ENCODE data around the gene PTH2. TPM values are rescaled to one million over a fixed set of nuclear protein-coding genes. Genes with fewer than 3 reads are reported as not detected.

PTH2 gene
- total and polyA plus RNA-seq, 10 of the 15 experiments (the other 5 are each of a cell fraction or from before 2014, with no cell fraction given), result not detected

- TF ChIP-seq POLR2AphosphoS5 (IDR thresholded peaks at IDR 0.05; ENCODE audit: low read length), result no peak
- no peak for TF ChIP-seq KDM1A (IDR thresholded peaks at IDR 0.05; ENCODE audit: borderline replicate concordance)
- no peak for TF ChIP-seq USF2 (IDR thresholded peaks at IDR 0.05; ENCODE audit: borderline replicate concordance, low read depth, low read length)
- TF ChIP-seq PML (IDR thresholded peaks at IDR 0.05; ENCODE audit: low read length), result no peak
- TF ChIP-seq NR2C2 (IDR thresholded peaks at IDR 0.05; ENCODE audit: borderline replicate concordance, control insufficient read depth, insufficient read length, low read depth), result no peak
- no peak for TF ChIP-seq CTCF (IDR thresholded peaks at IDR 0.05 in 2 of 3, conservative IDR thresholded peaks at IDR 0.05 in 1 of 3; ENCODE audit: control insufficient read depth in 2 of 3, extremely low read depth in 1 of 3, insufficient read depth in 1 of 3, low read depth in 3 of 3, low read length in 3 of 3)
- TF ChIP-seq IRF4 (IDR thresholded peaks at IDR 0.05; ENCODE audit: low read depth, low read length), result no peak
- TF ChIP-seq PAX5 (IDR thresholded peaks at IDR 0.05; ENCODE audit: borderline replicate concordance, low read depth, low read length), result peak; percentile 45; the same call in 1 of the 2 replicates
- TF ChIP-seq MTA2 (IDR thresholded peaks at IDR 0.05; ENCODE audit: low read depth), result peak; percentile 39; the same call in 1 of the 2 replicates
- TF ChIP-seq SPI1 (IDR thresholded peaks at IDR 0.05; ENCODE audit: borderline replicate concordance, insufficient read depth, low read depth, low read length), result peak; percentile 52; the same call in 1 of the 2 replicates
- no peak for TF ChIP-seq PAX8 (IDR thresholded peaks at IDR 0.05)
- no peak for TF ChIP-seq ASH2L (IDR thresholded peaks at IDR 0.05; ENCODE audit: borderline replicate concordance, low read depth)
- TF ChIP-seq CHD2 (IDR thresholded peaks at IDR 0.05; ENCODE audit: borderline replicate concordance, low read depth, low read length), result no peak
- peak; percentile 79 for TF ChIP-seq ATF7 (IDR thresholded peaks at IDR 0.05; ENCODE audit: low read depth)
- TF ChIP-seq SMC3 (IDR thresholded peaks at IDR 0.05; ENCODE audit: borderline replicate concordance, low read length), result no peak
- 0 out of 2 replicates have a peak, but pooled peaks have one; percentile 27 for TF ChIP-seq YY1 (IDR thresholded peaks at IDR 0.05; ENCODE audit: low read depth, low read length)
- TF ChIP-seq NFYB (IDR thresholded peaks at IDR 0.05; ENCODE audit: insufficient read depth, low read depth, low read length), result 0 out of 2 replicates have a peak, but pooled peaks have one; percentile 29
- TF ChIP-seq ZBTB4 (CRISPR knock-in tag; IDR thresholded peaks at IDR 0.05), result no peak
- TF ChIP-seq, protein P1, sequence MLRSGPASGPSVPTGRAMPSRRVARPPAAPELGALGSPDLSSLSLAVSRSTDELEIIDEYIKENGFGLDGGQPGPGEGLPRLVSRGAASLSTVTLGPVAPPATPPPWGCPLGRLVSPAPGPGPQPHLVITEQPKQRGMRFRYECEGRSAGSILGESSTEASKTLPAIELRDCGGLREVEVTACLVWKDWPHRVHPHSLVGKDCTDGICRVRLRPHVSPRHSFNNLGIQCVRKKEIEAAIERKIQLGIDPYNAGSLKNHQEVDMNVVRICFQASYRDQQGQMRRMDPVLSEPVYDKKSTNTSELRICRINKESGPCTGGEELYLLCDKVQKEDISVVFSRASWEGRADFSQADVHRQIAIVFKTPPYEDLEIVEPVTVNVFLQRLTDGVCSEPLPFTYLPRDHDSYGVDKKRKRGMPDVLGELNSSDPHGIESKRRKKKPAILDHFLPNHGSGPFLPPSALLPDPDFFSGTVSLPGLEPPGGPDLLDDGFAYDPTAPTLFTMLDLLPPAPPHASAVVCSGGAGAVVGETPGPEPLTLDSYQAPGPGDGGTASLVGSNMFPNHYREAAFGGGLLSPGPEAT (IDR thresholded peaks at IDR 0.05; ENCODE audit: low read depth), result no peak
- TF ChIP-seq CREM (IDR thresholded peaks at IDR 0.05; ENCODE audit: low read depth), result peak; percentile 75
- peak; percentile 37; the same call in 1 of the 2 replicates for TF ChIP-seq FOXM1 (IDR thresholded peaks at IDR 0.05; ENCODE audit: low read depth, low read length)
- no peak for TF ChIP-seq SMAD5 (IDR thresholded peaks at IDR 0.05; ENCODE audit: low read depth)
- peak; percentile 58; the same call in 1 of the 2 replicates for TF ChIP-seq CREB1 (IDR thresholded peaks at IDR 0.05; ENCODE audit: low read depth)
- no peak for TF ChIP-seq SRF (IDR thresholded peaks at IDR 0.05; ENCODE audit: low read depth in 2 of 2, low read length in 2 of 2)
These were observed 45.7 kb upstream of the PTH2 start (continued) for GRCh38 chr19:49468746-49469447.

Measured in GM12878 (cell line).